Measurements from ENCODE around the gene ANXA2. TPM values are rescaled to one million over a fixed set of nuclear protein-coding genes. Genes with fewer than 3 reads are reported as not detected.
"Not testable (repeated sequence)": the region's sequence is repeated elsewhere in the genome, so short reads cannot be mapped to it uniquely, and the experiment has no call there.

Gene ANXA2
- total RNA-seq, 1 donor from 2014 or later = 2,658 TPM

GRCh38 chr15:60362321-60363086 is 35.3 kb downstream of the ANXA2 start:
- Histone ChIP-seq H3K4me3 (ENCODE audit: low read depth, low read length) (no peak overlapping the region), H3K27me3 (ENCODE audit: control insufficient read depth, insufficient read depth, low read length) (no peaks in the 10 kb centered on the region), H3K36me3 (ENCODE audit: control insufficient read depth, insufficient read depth, low read length) (peaks cover 6% of the 10 kb centered on the region)
- TF ChIP-seq, protein P1, sequence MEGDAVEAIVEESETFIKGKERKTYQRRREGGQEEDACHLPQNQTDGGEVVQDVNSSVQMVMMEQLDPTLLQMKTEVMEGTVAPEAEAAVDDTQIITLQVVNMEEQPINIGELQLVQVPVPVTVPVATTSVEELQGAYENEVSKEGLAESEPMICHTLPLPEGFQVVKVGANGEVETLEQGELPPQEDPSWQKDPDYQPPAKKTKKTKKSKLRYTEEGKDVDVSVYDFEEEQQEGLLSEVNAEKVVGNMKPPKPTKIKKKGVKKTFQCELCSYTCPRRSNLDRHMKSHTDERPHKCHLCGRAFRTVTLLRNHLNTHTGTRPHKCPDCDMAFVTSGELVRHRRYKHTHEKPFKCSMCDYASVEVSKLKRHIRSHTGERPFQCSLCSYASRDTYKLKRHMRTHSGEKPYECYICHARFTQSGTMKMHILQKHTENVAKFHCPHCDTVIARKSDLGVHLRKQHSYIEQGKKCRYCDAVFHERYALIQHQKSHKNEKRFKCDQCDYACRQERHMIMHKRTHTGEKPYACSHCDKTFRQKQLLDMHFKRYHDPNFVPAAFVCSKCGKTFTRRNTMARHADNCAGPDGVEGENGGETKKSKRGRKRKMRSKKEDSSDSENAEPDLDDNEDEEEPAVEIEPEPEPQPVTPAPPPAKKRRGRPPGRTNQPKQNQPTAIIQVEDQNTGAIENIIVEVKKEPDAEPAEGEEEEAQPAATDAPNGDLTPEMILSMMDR (IDR thresholded peaks at IDR 0.05; ENCODE audit: insufficient read depth, low read length, poor library complexity, severe bottlenecking) = no peak
- DNase-seq (ENCODE audit: low read depth) = no peak

DNA sequence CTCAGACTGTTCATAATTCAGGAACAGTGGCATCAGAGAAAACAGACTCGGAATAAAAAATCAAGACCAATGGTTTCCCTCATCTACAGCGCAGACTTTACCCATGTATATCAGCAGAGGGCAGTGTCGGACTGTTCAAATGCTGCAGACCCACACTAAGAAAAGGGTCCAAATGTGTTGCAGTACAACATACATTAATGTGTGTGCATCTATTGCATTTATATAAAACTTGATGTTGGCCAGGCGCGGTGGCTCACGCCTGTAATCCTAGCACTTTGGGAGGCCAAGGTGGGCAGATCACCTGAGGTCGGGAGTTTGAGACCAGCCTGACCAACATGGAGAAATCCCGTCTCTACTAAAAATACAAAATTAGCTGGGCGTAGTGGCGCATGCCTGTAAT is 38.0 kb downstream of the ANXA2 start:
- H3K27me3 ChIP-seq (ENCODE audit: control insufficient read depth, insufficient read depth, low read length); DNase-seq (ENCODE audit: low read depth); H3K4me3 ChIP-seq (ENCODE audit: low read depth, low read length): not testable (repeated sequence)
- TF ChIP-seq, protein P1 (IDR thresholded peaks at IDR 0.05; ENCODE audit: insufficient read depth, low read length, poor library complexity, severe bottlenecking) = peak; percentile 52
- peaks cover 16% of the 10 kb centered on the region for H3K36me3 ChIP-seq (ENCODE audit: control insufficient read depth, insufficient read depth, low read length)

GRCh38 chr15:60358935-60359682 is 38.7 kb downstream of the ANXA2 start:
- TF ChIP-seq, protein P1 (IDR thresholded peaks at IDR 0.05; ENCODE audit: insufficient read depth, low read length, poor library complexity, severe bottlenecking) = no peak
- no peak for DNase-seq (ENCODE audit: low read depth)
- Histone ChIP-seq H3K4me3 (ENCODE audit: low read depth, low read length) (no peak overlapping the region), H3K27me3 (ENCODE audit: control insufficient read depth, insufficient read depth, low read length) (no peaks in the 10 kb centered on the region), H3K36me3 (ENCODE audit: control insufficient read depth, insufficient read depth, low read length) (peaks cover 16% of the 10 kb centered on the region)

DNA sequence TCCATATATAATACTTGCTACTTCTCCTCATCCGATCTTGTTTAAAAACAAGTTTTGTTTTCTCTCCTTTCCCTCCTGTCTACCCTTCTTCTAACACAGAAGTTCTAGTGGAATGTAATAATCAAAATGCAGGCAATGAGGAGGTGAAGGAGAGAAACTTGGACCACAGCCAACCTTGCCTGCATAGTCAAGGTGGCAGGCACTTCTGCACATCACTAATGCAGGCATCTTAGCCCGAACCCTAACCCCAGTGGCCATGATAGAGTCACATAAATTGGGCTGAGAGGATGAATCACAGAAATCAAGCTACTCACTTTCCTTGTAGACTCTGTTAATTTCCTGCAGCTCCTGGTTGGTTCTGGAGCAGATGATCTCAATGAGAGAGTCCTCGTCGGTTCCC is 41.0 kb downstream of the ANXA2 start:
- Histone ChIP-seq H3K36me3 (ENCODE audit: control insufficient read depth, insufficient read depth, low read length) (peaks cover 22% of the 10 kb centered on the region), H3K4me3 (ENCODE audit: low read depth, low read length) (no peak overlapping the region), H3K27me3 (ENCODE audit: control insufficient read depth, insufficient read depth, low read length) (no peaks in the 10 kb centered on the region)
- TF ChIP-seq, protein P1 (IDR thresholded peaks at IDR 0.05; ENCODE audit: insufficient read depth, low read length, poor library complexity, severe bottlenecking) = no peak
- DNase-seq (ENCODE audit: low read depth) = no peak

- H3K27me3 ChIP-seq (ENCODE audit: control insufficient read depth, insufficient read depth, low read length) = no peaks in the 10 kb centered on the region
- TF ChIP-seq, protein P1 (IDR thresholded peaks at IDR 0.05; ENCODE audit: insufficient read depth, low read length, poor library complexity, severe bottlenecking) = no peak
- H3K36me3 ChIP-seq (ENCODE audit: control insufficient read depth, insufficient read depth, low read length) = peaks cover 23% of the 10 kb centered on the region
- no peak overlapping the region for H3K4me3 ChIP-seq (ENCODE audit: low read depth, low read length)
- no peak for DNase-seq (ENCODE audit: low read depth)
Observed at GRCh38 chr15:60355148-60355857, 42.5 kb downstream of the ANXA2 start.

Data from kidney epithelial cell (primary cell).